HL-60 (cell line): ENCODE data around the gene PARD3.

Experiments
- GABPA ChIP-seq: IDR thresholded peaks from 2 replicates; pipeline ENCODE4 v1.6.1; 2012; ENCODE audit warnings: low read depth
- POLR2AphosphoS5 ChIP-seq: IDR thresholded peaks from 2 replicates; pipeline ENCODE4 v1.6.1; 2012; ENCODE audit warnings: low read depth
- TF ChIP-seq, protein P1 (sequence below): IDR thresholded peaks from one replicate; pipeline ENCODE4 v1.5.1; 2011; ENCODE audit warnings: low read length, control low read depth, inconsistent platforms; ENCODE audit not compliant: insufficient read depth
- TF ChIP-seq, protein P2 (sequence below): IDR thresholded peaks from 2 replicates; pipeline ENCODE4 v1.6.1; 2012; ENCODE audit warnings: low read depth; ENCODE audit not compliant: insufficient replicate concordance

DNA sequence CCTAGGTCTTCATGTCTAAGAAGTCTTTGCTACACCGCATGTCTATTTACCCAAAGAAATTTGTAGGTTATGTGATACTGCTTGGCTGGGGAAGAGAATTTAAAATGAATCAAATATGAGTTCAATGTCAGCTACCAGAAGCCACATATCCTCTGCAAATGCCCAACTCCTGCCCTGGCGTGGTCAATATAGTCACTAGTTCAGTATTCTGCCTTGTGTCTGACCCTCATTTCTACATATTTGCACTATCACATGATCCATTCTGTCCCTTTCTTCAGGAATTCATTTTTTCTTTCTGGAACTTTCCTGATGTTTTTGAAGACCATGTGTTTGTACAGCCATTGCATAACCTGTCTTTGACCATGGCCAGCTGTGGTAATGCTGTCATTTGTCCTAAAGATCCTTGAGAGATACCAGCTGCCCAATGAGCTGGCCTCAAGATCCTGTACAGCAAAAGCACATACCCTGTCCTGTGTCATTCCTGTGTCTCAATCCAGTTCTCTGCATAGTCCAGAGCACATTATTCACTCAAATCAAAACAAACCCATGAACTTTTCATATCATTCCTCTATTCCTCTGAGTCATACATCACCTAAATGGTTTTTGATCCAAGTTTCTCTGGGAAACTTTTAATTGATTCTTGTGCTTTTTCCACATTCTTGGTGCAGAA, 524.5 kb downstream of the PARD3 start:
- TF ChIP-seq, protein P1, sequence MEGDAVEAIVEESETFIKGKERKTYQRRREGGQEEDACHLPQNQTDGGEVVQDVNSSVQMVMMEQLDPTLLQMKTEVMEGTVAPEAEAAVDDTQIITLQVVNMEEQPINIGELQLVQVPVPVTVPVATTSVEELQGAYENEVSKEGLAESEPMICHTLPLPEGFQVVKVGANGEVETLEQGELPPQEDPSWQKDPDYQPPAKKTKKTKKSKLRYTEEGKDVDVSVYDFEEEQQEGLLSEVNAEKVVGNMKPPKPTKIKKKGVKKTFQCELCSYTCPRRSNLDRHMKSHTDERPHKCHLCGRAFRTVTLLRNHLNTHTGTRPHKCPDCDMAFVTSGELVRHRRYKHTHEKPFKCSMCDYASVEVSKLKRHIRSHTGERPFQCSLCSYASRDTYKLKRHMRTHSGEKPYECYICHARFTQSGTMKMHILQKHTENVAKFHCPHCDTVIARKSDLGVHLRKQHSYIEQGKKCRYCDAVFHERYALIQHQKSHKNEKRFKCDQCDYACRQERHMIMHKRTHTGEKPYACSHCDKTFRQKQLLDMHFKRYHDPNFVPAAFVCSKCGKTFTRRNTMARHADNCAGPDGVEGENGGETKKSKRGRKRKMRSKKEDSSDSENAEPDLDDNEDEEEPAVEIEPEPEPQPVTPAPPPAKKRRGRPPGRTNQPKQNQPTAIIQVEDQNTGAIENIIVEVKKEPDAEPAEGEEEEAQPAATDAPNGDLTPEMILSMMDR, result no peak
- no peak for TF ChIP-seq POLR2AphosphoS5
- TF ChIP-seq, protein P2, sequence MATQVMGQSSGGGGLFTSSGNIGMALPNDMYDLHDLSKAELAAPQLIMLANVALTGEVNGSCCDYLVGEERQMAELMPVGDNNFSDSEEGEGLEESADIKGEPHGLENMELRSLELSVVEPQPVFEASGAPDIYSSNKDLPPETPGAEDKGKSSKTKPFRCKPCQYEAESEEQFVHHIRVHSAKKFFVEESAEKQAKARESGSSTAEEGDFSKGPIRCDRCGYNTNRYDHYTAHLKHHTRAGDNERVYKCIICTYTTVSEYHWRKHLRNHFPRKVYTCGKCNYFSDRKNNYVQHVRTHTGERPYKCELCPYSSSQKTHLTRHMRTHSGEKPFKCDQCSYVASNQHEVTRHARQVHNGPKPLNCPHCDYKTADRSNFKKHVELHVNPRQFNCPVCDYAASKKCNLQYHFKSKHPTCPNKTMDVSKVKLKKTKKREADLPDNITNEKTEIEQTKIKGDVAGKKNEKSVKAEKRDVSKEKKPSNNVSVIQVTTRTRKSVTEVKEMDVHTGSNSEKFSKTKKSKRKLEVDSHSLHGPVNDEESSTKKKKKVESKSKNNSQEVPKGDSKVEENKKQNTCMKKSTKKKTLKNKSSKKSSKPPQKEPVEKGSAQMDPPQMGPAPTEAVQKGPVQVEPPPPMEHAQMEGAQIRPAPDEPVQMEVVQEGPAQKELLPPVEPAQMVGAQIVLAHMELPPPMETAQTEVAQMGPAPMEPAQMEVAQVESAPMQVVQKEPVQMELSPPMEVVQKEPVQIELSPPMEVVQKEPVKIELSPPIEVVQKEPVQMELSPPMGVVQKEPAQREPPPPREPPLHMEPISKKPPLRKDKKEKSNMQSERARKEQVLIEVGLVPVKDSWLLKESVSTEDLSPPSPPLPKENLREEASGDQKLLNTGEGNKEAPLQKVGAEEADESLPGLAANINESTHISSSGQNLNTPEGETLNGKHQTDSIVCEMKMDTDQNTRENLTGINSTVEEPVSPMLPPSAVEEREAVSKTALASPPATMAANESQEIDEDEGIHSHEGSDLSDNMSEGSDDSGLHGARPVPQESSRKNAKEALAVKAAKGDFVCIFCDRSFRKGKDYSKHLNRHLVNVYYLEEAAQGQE, result no peak
- no peak for TF ChIP-seq GABPA
